NCI-H1092 treated with DMSO at 0.1 percent for 48 hours (cell line): Measurements from ENCODE around the gene MACIR.
A peak's percentile ranks its signal among the peaks of the same experiment; 100 is the strongest.
"Not testable (repeated sequence)": the region's sequence is repeated elsewhere in the genome, so short reads cannot be mapped to it uniquely, and the experiment has no call there.

ENCODE experiments used
- DNase-seq: peaks from one replicate; lab custom pipeline; 2025; lab: John Stamatoyannopoulos, UW

MACIR gene

GRCh38 chr5:103258368-103258956, at the start of gene MACIR:
Gene MACIR, plus strand, starts transcription at chr5:103258763. Its CDS starts 17,157 bp downstream, at chr5:103275920.
- DNase-seq: peak; percentile 88

GRCh38 chr5:103209065-103209464, 49.5 kb upstream of the MACIR start:
- no peak for DNase-seq

GRCh38 chr5:103210952-103211351, 47.6 kb upstream of the MACIR start:
- no peak for DNase-seq

- no peak for DNase-seq
Observed at GRCh38 chr5:103211576-103212561, 46.7 kb upstream of the MACIR start.

GRCh38 chr5:103216137-103216536, 42.4 kb upstream of the MACIR start:
- no peak for DNase-seq

- no peak for DNase-seq
Observed at GRCh38 chr5:103216697-103217096, 41.9 kb upstream of the MACIR start.

- no peak for DNase-seq
Observed at GRCh38 chr5:103217101-103217500, 41.5 kb upstream of the MACIR start.

GRCh38 chr5:103218164-103218563, 40.4 kb upstream of the MACIR start:
- no peak for DNase-seq

GRCh38 chr5:103219074-103219473, 39.5 kb upstream of the MACIR start:
- DNase-seq: not testable (repeated sequence)

GRCh38 chr5:103223031-103223955, 35.3 kb upstream of the MACIR start:
- DNase-seq: no peak

- peak; percentile 56 for DNase-seq
Observed at GRCh38 chr5:103224118-103224893, 34.3 kb upstream of the MACIR start.

GRCh38 chr5:103224894-103225246, 33.7 kb upstream of the MACIR start:
- DNase-seq: no peak

- no peak for DNase-seq
Observed at GRCh38 chr5:103228061-103228460, 30.5 kb upstream of the MACIR start.

- DNase-seq: no peak
Observed at GRCh38 chr5:103228588-103228987, 30.0 kb upstream of the MACIR start.

- DNase-seq: peak; percentile 9
Observed at GRCh38 chr5:103232393-103232999, 26.1 kb upstream of the MACIR start.

GRCh38 chr5:103234239-103234975, 24.2 kb upstream of the MACIR start:
- no peak for DNase-seq

- no peak for DNase-seq
Observed at GRCh38 chr5:103235891-103236290, 22.7 kb upstream of the MACIR start.

- no peak for DNase-seq
Observed at GRCh38 chr5:103237778-103238177, 20.8 kb upstream of the MACIR start.

- DNase-seq: no peak
Observed at GRCh38 chr5:103243665-103244064, 14.9 kb upstream of the MACIR start.

- no peak for DNase-seq
Observed at GRCh38 chr5:103244398-103244797, 14.2 kb upstream of the MACIR start.
